Testis (tissue), 2 donors: ENCODE results near the gene PAFAH2.

Experiments used
- CTCF ChIP-seq, 3 experiments: fragments of 450-650 bp in 2 of 3; fragments of 200-600 bp in 1 of 3; sonication (generic) in 1 of 3; IDR thresholded peaks; one replicate each; pipeline ENCODE4 v1.5.1; 2016 to 2019; ENCODE audit warnings: antibody characterized with exemption in 3 of 3, mild to moderate bottlenecking in 2 of 3, moderate library complexity in 1 of 3
- POLR2A ChIP-seq: fragments of 450-650 bp; IDR thresholded peaks from one replicate; pipeline ENCODE4 v1.6.1; 2017; ENCODE audit warnings: antibody characterized with exemption, mild to moderate bottlenecking, moderate library complexity

- TF ChIP-seq CTCF (IDR thresholded peaks at IDR 0.05) (no peak), POLR2A (no peak)
Measured at GRCh38 chr1:25993197-25993951, 4.5 kb downstream of the PAFAH2 start.
